GM12864 (cell line): ENCODE results near the gene MORN3.

ENCODE experiments used
- DNase-seq: peaks from one replicate; pipeline ENCODE4 v3.0.0-alpha.2; 2011; ENCODE audit warnings: low read depth
- H3K4me3 ChIP-seq: 2 replicates; pipeline ENCODE4 v1.5.1; 2011; ENCODE audit warnings: mild to moderate bottlenecking, low read depth, low read length, control low read depth
- CTCF ChIP-seq: IDR thresholded peaks from 2 replicates; pipeline ENCODE4 v1.5.1; 2011; ENCODE audit warnings: low read depth, mild to moderate bottlenecking, moderate library complexity, low read length, control low read depth, inconsistent platforms; ENCODE audit errors: missing control alignments

MORN3 gene

GRCh38 chr12:121608301-121608700 is 61.2 kb downstream of the MORN3 start:
- no peak for DNase-seq
- no peak overlapping the region for H3K4me3 ChIP-seq
- no peak for TF ChIP-seq CTCF

- DNase-seq = no peak
- no peak overlapping the region for H3K4me3 ChIP-seq
- no peak for TF ChIP-seq CTCF
Observed at GRCh38 chr12:121603581-121603980, 65.9 kb downstream of the MORN3 start.

DNA sequence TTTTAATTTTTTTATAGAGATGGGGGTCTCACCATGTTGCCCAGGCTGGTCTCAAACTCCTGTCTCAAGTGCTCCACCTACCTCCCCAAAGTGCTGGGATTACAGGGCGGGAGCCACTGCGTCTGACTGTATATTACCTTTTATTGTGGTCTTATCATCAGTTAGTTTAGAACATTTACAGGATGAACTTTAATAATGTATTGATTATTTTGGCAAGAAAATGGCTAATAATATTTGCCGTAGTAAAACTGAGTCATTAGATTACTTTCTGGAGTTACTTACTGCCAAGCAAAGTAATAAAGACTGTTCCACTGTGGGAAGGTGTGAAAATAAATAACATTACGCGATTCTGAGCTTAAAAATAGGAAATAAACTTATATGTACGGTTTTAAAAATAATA is 66.7 kb downstream of the MORN3 start:
- DNase-seq = no peak
- no peak overlapping the region for H3K4me3 ChIP-seq
- no peak for TF ChIP-seq CTCF

GRCh38 chr12:121600702-121601336 is 68.6 kb downstream of the MORN3 start:
- no peak for DNase-seq
- no peak for TF ChIP-seq CTCF

More at GRCh38 chr12:121600702-121601336, 68.6 kb downstream of the MORN3 start:
- no peak overlapping the region for H3K4me3 ChIP-seq
